ENCODE measurements around the gene METTL26. TPM values are rescaled to one million over a fixed set of nuclear protein-coding genes. Genes with fewer than 3 reads are reported as not detected.

METTL26 gene
- total and polyA plus RNA-seq, 9 of the 15 experiments (the other 6 are each of a cell fraction or from before 2014, with no cell fraction given) = 7.3 to 262 (median 80.9) TPM

- TF ChIP-seq RREB1 (CRISPR knock-in tag; IDR thresholded peaks at IDR 0.05) (peak; percentile 60; the same call in 1 of the 2 replicates), SRSF9 (IDR thresholded peaks at IDR 0.05; ENCODE audit: borderline replicate concordance, low read depth, low read length) (no peak), BMI1 (IDR thresholded peaks at IDR 0.05; ENCODE audit: low read length) (no peak), NR2C2 (CRISPR knock-in tag; IDR thresholded peaks at IDR 0.05) (peak; percentile 87), NR2C2 (tag; IDR thresholded peaks at IDR 0.05) (peak; percentile 97), CHD1 (IDR thresholded peaks at IDR 0.05; ENCODE audit: low read length) (peak; percentile 92), KLF6 (CRISPR knock-in tag; IDR thresholded peaks at IDR 0.05; ENCODE audit: borderline replicate concordance) (0 out of 2 replicates have a peak, but pooled peaks have one; percentile 42), PRDM10 (IDR thresholded peaks at IDR 0.05; ENCODE audit: partially characterized antibody) (peak; percentile 20), CREB3 (tag; conservative IDR thresholded peaks at IDR 0.05; ENCODE audit: low read depth) (no peak), HMG20A (CRISPR knock-in tag; conservative IDR thresholded peaks at IDR 0.05) (no peak), MBD1 (CRISPR knock-in tag; IDR thresholded peaks at IDR 0.05) (no peak), NR2C1 (IDR thresholded peaks at IDR 0.05) (no peak), NR2C1 (tag; IDR thresholded peaks at IDR 0.05) (peak; percentile 75), PCBP2 (IDR thresholded peaks at IDR 0.05; ENCODE audit: low read depth, low read length, poor library complexity, severe bottlenecking) (no peak)
Measured at GRCh38 chr16:636206-637080, at the start of gene METTL26 (continued).
